Gastroesophageal sphincter (tissue), 4 donors: ENCODE results near the gene HAUS5. TPM values are rescaled to one million over a fixed set of nuclear protein-coding genes. Genes with fewer than 3 reads are reported as not detected.

Experiments
- ATAC-seq: fragments of 150-250 bp; one replicate; pipeline ENCODE4 v1.9.1; 2016; ENCODE audit warnings: mild to moderate bottlenecking, moderate library complexity
- H3K27ac ChIP-seq, 4 donors: fragments of 200-600 bp; sonication (generic) in 3 of 4; 1 replicate in 3 of 4; 2 replicates in 1 of 4; pipeline ENCODE4 v1.5.1; 2016 to 2019
- H3K27me3 ChIP-seq: fragments of 200-600 bp; sonication (generic); one replicate; pipeline ENCODE4 v1.5.1; 2019
- H3K36me3 ChIP-seq, 2 donors: fragments of 200-600 bp; sonication (generic); one replicate each; pipeline ENCODE4 v1.5.1; 2019; ENCODE audit warnings: control low read depth in 1 of 2
- H3K4me1 ChIP-seq, 3 donors: fragments of 200-600 bp; sonication (generic); 1 replicate in 2 of 3; 2 replicates in 1 of 3; pipeline ENCODE4 v1.5.1; 2016 to 2019; ENCODE audit warnings: control low read depth in 2 of 3
- H3K4me3 ChIP-seq, 2 donors: fragments of 200-600 bp; sonication (generic); one replicate each; pipeline ENCODE4 v1.5.1; 2019; ENCODE audit warnings: mild to moderate bottlenecking in 1 of 2, moderate library complexity in 1 of 2
- H3K9me3 ChIP-seq, 3 donors: fragments of 200-600 bp; sonication (generic); one replicate each; pipeline ENCODE4 v1.5.1; 2017 to 2019; ENCODE audit warnings: control low read depth in 2 of 3
- CTCF ChIP-seq, 4 experiments: fragments of 200-600 bp in 2 of 4; fragments of 450-650 bp in 2 of 4; sonication (generic) in 1 of 4; IDR thresholded peaks; one replicate each; pipeline ENCODE4 v1.5.1; 2017 to 2019; ENCODE audit warnings: antibody characterized with exemption in 4 of 4, mild to moderate bottlenecking in 2 of 4, moderate library complexity in 2 of 4
- EP300 ChIP-seq: sonication (generic); formaldehyde crosslinking; IDR thresholded peaks from one replicate; pipeline ENCODE4 v1.6.1; 2017; ENCODE audit warnings: antibody characterized with exemption, mild to moderate bottlenecking
- POLR2A ChIP-seq, 2 donors: fragments of 450-650 bp; IDR thresholded peaks; one replicate each; pipeline ENCODE4 v1.6.1; 2017; ENCODE audit warnings: antibody characterized with exemption in 2 of 2, mild to moderate bottlenecking in 2 of 2, moderate library complexity in 1 of 2
- POLR2AphosphoS5 ChIP-seq: sonication (generic); formaldehyde crosslinking; IDR thresholded peaks from one replicate; pipeline ENCODE4 v1.6.1; 2017; ENCODE audit warnings: antibody characterized with exemption
- WGBS, 2 donors: methylation state at CpG; one replicate each; pipeline ENCODE4 v1.1.5; 2018; ENCODE audit warnings: low coverage in 1 of 2; 5-methylcytosine and 5-hydroxymethylcytosine counted together
- total RNA-seq, 4 donors: library from RNA; depleted of rRNA; stranded (reverse); fragments of >200 nt; gene quantifications; one replicate each; pipeline ENCODE4 v1.1.0, GENCODE V29; 2016

The HAUS5 gene
- total RNA-seq, 4 donors from 2014 or later, result 3.9 to 8.7 (median 6.2) TPM

GRCh38 chr19:35655600-35655999 lies 43.1 kb downstream of the HAUS5 start:
- no peaks in the 10 kb centered on the region for H3K27me3 ChIP-seq
- no peak for TF ChIP-seq CTCF (IDR thresholded peaks at IDR 0.05)
- TF ChIP-seq POLR2A (IDR thresholded peaks at IDR 0.05), result no peak
- TF ChIP-seq POLR2AphosphoS5, result no peak
- TF ChIP-seq EP300, result no peak
- peaks cover 0 to 100% of the 10 kb centered on the region in 2 donors for H3K36me3 ChIP-seq

DNA sequence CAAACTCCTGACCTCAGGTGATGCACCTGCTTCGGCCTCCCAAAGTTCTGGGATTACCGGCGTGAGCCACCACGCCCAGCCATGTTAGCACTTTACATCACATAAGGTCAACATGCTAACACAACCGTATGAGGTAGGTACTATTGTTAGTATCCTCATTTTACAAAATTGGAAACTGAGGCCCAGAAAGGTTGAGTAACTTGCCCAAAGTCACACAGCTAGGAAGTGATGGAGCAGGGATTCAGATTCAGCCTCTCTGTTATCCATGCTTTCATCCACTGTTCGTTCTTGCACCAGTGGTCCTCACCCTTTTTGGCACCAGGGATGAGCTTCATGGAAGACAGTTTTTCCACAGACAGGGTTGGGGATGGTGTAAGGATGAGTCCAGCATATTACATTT lies 44.2 kb downstream of the HAUS5 start:
- ATAC-seq, result no peak
- Histone ChIP-seq H3K27ac (no peak overlapping the region), H3K9me3 (no peaks in the 10 kb centered on the region), H3K36me3 (peaks cover 0 to 100% of the 10 kb centered on the region in 2 donors), H3K4me3 (no peak overlapping the region), H3K27me3 (no peaks in the 10 kb centered on the region), H3K4me1 (no peaks in the 10 kb centered on the region)
- TF ChIP-seq CTCF (IDR thresholded peaks at IDR 0.05) (no peak), EP300 (no peak), POLR2AphosphoS5 (no peak), POLR2A (IDR thresholded peaks at IDR 0.05) (no peak)
- WGBS, 2 donors, result 83 to 95% methylated on average over 1 to 5 of the region's 6 CpGs

More at GRCh38 chr19:35655600-35655999, 43.1 kb downstream of the HAUS5 start:
- Histone ChIP-seq H3K27ac (no peak overlapping the region), H3K9me3 (no peaks in the 10 kb centered on the region), H3K4me1 (peaks cover 0 to 11% (median 0%) of the 10 kb centered on the region in 3 donors), H3K4me3 (no peak overlapping the region)
- ATAC-seq, result no peak
- WGBS, 2 donors, result 85 to 90% methylated on average over 2 to 4 of the region's 4 CpGs

GRCh38 chr19:35657904-35658700 lies 45.6 kb downstream of the HAUS5 start:
- Histone ChIP-seq H3K36me3 (peaks cover 0 to 100% of the 10 kb centered on the region in 2 donors), H3K9me3 (no peaks in the 10 kb centered on the region), H3K4me3 (no peak overlapping the region), H3K4me1 (no peaks in the 10 kb centered on the region), H3K27me3 (no peaks in the 10 kb centered on the region), H3K27ac (no peak overlapping the region)
- no peak for ATAC-seq
- TF ChIP-seq EP300 (no peak), CTCF (IDR thresholded peaks at IDR 0.05) (no peak), POLR2AphosphoS5 (no peak)
- 80 to 86% methylated on average over 4 to 8 of the region's 15 CpGs for WGBS, 2 donors

- Histone ChIP-seq H3K27ac (no peak overlapping the region), H3K9me3 (no peaks in the 10 kb centered on the region), H3K27me3 (no peaks in the 10 kb centered on the region), H3K36me3 (peaks cover 0 to 90% of the 10 kb centered on the region in 2 donors), H3K4me3 (no peak overlapping the region), H3K4me1 (no peaks in the 10 kb centered on the region)
- 95 to 96% methylated on average over 4 of the region's 6 CpGs for WGBS, 2 donors
- TF ChIP-seq POLR2A (IDR thresholded peaks at IDR 0.05) (no peak), POLR2AphosphoS5 (no peak), EP300 (no peak), CTCF (IDR thresholded peaks at IDR 0.05) (no peak)
- no peak for ATAC-seq
These were observed 49.4 kb downstream of the HAUS5 start for GRCh38 chr19:35661995-35662340.

GRCh38 chr19:35663981-35664380 lies 51.4 kb downstream of the HAUS5 start:
- TF ChIP-seq POLR2A (IDR thresholded peaks at IDR 0.05), result no peak
- no peak for TF ChIP-seq EP300
- no peak for TF ChIP-seq CTCF (IDR thresholded peaks at IDR 0.05)
- TF ChIP-seq POLR2AphosphoS5, result no peak
- Histone ChIP-seq H3K27me3 (no peaks in the 10 kb centered on the region), H3K36me3 (peaks cover 0 to 69% of the 10 kb centered on the region in 2 donors), H3K4me3 (no peak overlapping the region), H3K9me3 (no peaks in the 10 kb centered on the region), H3K4me1 (no peaks in the 10 kb centered on the region), H3K27ac (no peak overlapping the region)
- 70 to 83% methylated on average over 3 of the region's 3 CpGs for WGBS, 2 donors
- ATAC-seq, result no peak
